A673 (cell line): ENCODE results near the gene TREML4.

Experiments used
- CTCF ChIP-seq: fragments of 300-800, 200-600 bp; sonication (generic); conservative IDR thresholded peaks from 2 replicates; pipeline ENCODE4 v1.5.1; 2017; ENCODE audit warnings: low read depth, mild to moderate bottlenecking, antibody characterized with exemption, low read length, moderate library complexity, mixed read lengths
- EZH2 ChIP-seq: fragments of 200-600 bp; sonication (generic); IDR thresholded peaks from 2 replicates; pipeline ENCODE4 v1.6.1; 2017; ENCODE audit warnings: borderline replicate concordance, low read depth, mild to moderate bottlenecking, mixed read lengths, antibody characterized with exemption, low read length; ENCODE audit not compliant: poor library complexity, severe bottlenecking

GRCh38 chr6:41184761-41185160, 43.4 kb upstream of the TREML4 start:
- no peak for TF ChIP-seq CTCF
- TF ChIP-seq EZH2 = no peak
